Endothelial cell (in vitro differentiated cells): ENCODE data around the gene BBLN. TPM values are rescaled to one million over a fixed set of nuclear protein-coding genes. Genes with fewer than 3 reads are reported as not detected.
"Not testable (repeated sequence)": the region's sequence is repeated elsewhere in the genome, so short reads cannot be mapped to it uniquely, and the experiment has no call there.

Source experiments
- DNase-seq: peaks from one replicate; pipeline ENCODE4 v3.0.0; 2021; ENCODE audit warnings: low spot score
- H3K27ac Mint-ChIP-seq: one replicate; pipeline ENCODE4 v1.8.0; 2021; ENCODE audit warnings: mixed read lengths, inconsistent platforms; ENCODE audit not compliant: unreplicated experiment
- H3K27me3 Mint-ChIP-seq: one replicate; pipeline ENCODE4 v1.8.0; 2021; ENCODE audit warnings: mild to moderate bottlenecking, moderate library complexity, mixed read lengths, inconsistent platforms; ENCODE audit not compliant: unreplicated experiment
- H3K36me3 Mint-ChIP-seq: one replicate; pipeline ENCODE4 v1.8.0; 2021; ENCODE audit warnings: mild to moderate bottlenecking, low read depth, mixed read lengths, inconsistent platforms; ENCODE audit not compliant: unreplicated experiment
- H3K4me1 Mint-ChIP-seq: one replicate; pipeline ENCODE4 v1.8.0; 2021; ENCODE audit warnings: mild to moderate bottlenecking, mixed read lengths, inconsistent platforms; ENCODE audit not compliant: unreplicated experiment
- H3K4me3 Mint-ChIP-seq: one replicate; pipeline ENCODE4 v1.8.0; 2021; ENCODE audit warnings: mild to moderate bottlenecking, mixed read lengths, inconsistent platforms; ENCODE audit not compliant: unreplicated experiment
- H3K9me3 Mint-ChIP-seq: one replicate; pipeline ENCODE4 v1.8.0; 2021; ENCODE audit warnings: mixed read lengths, inconsistent platforms; ENCODE audit not compliant: unreplicated experiment
- total RNA-seq: library from RNA; stranded (reverse); fragmentation: NEBNext Ultra II Directional; extraction: Animal tissue kit (Norgen Biotek cat#: 25700); gene quantifications from one replicate; pipeline ENCODE4 v1.2.1, GENCODE V29; 2021; ENCODE audit not compliant: unreplicated experiment
- TF ChIP-seq, protein P1 (sequence below): fragments of 200-600 bp; sonication (generic); IDR thresholded peaks from one replicate; pipeline ENCODE4 v1.5.0; 2021; ENCODE audit warnings: antibody characterized with exemption; ENCODE audit not compliant: unreplicated experiment

BBLN gene
- total RNA-seq, 1 donor from 2014 or later, result 62.1 TPM

DNA sequence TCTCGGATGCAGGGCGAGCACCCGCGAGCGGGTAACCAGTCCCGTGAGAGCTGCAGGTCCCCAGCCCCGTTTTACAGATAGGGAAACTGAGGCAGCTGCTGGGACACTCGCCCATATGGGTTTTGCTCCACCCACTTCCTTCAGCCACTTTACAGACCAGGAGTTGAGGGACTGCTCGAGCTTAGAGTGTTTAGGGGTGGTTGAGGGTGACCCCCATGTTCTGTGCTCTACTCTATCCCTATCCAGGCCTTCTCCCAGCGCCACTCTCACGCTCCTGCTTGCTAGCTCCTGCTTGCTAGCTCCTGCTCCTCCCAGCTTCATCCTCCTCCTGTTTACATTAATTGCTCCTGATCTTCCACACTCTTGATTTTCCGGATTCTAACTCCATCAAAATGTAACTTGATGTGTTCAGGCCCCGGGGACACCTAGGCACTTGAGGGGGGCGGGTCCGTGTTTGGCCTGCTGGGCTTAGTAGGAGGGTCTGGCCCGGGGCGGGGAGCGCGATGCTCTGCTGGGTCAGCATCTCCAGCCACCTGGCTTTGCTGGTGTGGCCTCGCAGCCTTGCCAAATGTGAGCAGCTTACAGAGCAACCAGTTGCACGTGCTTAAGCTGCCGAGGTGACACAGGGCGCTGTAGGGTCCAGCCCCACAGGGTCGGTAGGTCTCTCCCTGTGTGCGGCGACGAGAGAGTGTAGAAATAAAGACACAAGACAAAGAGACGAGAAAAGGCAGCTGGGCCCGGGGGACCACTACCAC is 31.1 kb upstream of the BBLN start:
- peaks cover 6% of the 10 kb centered on the region for H3K27me3 Mint-ChIP-seq
- H3K9me3 Mint-ChIP-seq, result peaks cover 8% of the 10 kb centered on the region
- peaks cover 16% of the 10 kb centered on the region for H3K4me1 Mint-ChIP-seq
- peak overlapping the region; percentile 90 for H3K4me3 Mint-ChIP-seq
- peaks cover 3% of the 10 kb centered on the region for H3K36me3 Mint-ChIP-seq
- H3K27ac Mint-ChIP-seq, result no peak overlapping the region
- DNase-seq, result no peak
- TF ChIP-seq, protein P1, sequence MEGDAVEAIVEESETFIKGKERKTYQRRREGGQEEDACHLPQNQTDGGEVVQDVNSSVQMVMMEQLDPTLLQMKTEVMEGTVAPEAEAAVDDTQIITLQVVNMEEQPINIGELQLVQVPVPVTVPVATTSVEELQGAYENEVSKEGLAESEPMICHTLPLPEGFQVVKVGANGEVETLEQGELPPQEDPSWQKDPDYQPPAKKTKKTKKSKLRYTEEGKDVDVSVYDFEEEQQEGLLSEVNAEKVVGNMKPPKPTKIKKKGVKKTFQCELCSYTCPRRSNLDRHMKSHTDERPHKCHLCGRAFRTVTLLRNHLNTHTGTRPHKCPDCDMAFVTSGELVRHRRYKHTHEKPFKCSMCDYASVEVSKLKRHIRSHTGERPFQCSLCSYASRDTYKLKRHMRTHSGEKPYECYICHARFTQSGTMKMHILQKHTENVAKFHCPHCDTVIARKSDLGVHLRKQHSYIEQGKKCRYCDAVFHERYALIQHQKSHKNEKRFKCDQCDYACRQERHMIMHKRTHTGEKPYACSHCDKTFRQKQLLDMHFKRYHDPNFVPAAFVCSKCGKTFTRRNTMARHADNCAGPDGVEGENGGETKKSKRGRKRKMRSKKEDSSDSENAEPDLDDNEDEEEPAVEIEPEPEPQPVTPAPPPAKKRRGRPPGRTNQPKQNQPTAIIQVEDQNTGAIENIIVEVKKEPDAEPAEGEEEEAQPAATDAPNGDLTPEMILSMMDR, result no peak

DNA sequence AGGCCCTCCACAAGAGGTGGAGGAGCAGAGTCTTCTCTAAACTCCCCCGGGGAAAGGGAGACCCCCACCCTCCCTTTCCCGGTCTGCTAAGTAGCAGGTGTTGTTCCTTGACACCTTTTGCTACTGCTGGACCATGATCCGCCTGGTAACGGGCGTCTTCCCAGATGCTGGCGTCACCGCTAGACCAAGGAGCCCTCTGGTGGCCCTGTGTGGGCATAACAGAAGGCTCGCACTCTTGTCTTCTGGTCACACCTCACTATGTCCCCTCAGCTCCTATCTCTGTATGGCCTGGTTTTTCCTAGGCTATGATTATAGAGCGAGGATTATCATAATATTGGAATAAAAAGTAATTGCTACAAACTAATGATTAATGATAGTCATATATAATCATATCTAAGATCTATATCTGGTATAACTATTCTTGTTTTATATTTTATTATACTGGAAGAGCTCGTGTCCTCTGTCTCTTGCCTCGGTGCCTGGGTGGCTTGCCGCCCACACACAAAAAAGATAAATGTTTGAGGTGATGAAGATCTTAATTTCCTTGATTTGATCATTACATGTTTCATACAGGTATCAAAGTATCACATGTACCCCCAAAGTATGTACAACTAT is 30.0 kb upstream of the BBLN start:
- not testable (repeated sequence) for H3K36me3 Mint-ChIP-seq, H3K4me3 Mint-ChIP-seq, H3K27ac Mint-ChIP-seq, H3K27me3 Mint-ChIP-seq, H3K9me3 Mint-ChIP-seq
- peaks cover 11% of the 10 kb centered on the region for H3K4me1 Mint-ChIP-seq
- TF ChIP-seq, protein P1, result peak; percentile 23
- DNase-seq, result peak; percentile 67

DNA sequence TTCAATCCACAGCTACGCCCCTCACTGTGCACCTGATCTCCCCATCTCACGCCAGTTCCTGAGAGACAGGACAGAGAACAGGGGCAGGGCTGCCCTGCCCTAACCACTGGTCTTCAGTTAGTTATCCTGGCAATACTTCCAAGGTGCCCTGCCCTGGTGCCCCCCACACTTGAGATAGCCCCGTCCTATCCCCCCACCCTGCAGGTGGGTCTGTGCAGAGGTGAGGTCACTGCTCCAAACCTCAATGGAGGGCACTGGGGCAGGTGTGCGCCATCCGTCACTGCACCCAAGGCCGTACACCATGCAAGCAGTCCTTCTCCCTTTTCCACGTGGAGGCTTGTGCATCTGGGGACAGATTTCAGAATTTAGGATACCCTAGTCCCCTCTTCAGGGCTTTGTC is 29.4 kb upstream of the BBLN start:
- not testable (repeated sequence) for H3K27ac Mint-ChIP-seq, H3K9me3 Mint-ChIP-seq, H3K4me3 Mint-ChIP-seq, DNase-seq, H3K36me3 Mint-ChIP-seq, H3K4me1 Mint-ChIP-seq, H3K27me3 Mint-ChIP-seq

DNA sequence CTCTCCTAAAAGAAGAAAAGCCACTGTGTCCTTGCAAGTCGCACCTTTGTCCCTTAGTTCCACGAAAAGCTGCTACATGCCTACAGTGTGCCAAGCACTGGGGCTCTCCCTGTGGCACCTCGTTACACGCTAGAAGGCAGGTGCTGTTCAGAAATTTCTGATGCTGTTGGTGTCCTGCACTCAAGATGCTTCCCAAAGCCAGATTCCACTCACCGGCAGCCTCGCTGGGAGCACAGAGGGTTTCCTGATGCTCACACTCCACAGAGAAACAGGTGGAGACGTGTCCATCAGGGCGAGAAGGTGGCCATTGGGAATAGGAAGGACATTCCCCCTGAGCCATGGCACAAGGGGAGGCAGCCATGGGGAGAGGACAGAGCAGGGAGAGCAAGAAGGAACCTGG is 28.7 kb upstream of the BBLN start:
- H3K4me3 Mint-ChIP-seq, H3K27ac Mint-ChIP-seq, H3K9me3 Mint-ChIP-seq, H3K4me1 Mint-ChIP-seq, DNase-seq, H3K36me3 Mint-ChIP-seq, H3K27me3 Mint-ChIP-seq: not testable (repeated sequence)

DNA sequence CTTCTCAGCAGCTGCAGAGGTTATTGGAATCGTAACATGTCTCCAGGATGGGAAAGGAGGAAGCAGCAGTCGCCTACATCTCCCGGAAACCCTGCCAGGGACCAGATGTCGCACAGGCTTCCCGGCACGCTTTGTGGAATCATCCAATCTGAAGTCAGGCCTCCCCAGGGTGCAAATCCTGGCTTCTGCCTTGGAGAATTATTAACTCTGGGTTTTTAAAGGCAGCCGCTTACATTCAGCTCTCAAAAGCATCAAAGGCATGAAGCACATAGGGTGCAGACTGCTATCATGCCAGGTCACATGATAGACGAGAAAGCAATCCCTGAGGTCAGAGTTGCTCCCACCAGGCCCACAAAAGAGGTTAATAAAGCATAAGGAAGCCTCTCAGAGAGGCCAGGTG is 27.9 kb upstream of the BBLN start:
- not testable (repeated sequence) for H3K4me3 Mint-ChIP-seq, DNase-seq, H3K27ac Mint-ChIP-seq, H3K27me3 Mint-ChIP-seq, H3K36me3 Mint-ChIP-seq, H3K4me1 Mint-ChIP-seq, H3K9me3 Mint-ChIP-seq

DNA sequence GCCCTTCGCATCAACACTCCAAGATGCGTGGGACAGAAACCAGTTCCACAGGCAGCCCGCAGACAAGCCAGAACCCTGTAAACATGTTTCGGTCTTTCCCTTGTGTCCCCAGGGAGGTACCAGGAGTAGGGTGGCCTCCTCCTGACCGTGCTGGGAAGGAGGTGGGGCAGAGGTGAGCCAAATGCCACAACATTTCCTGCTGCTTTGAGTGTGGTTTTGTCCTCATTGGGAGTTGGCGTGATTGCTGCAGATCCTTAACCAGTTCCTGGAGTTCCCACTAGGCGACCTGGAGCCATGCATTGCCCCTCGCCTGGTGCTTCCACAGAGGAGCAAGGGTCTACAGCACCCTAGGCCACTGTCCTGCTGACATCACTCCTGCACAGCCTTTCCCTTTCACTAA is 24.5 kb upstream of the BBLN start:
- H3K27ac Mint-ChIP-seq, H3K36me3 Mint-ChIP-seq, H3K9me3 Mint-ChIP-seq, H3K4me1 Mint-ChIP-seq, H3K27me3 Mint-ChIP-seq, H3K4me3 Mint-ChIP-seq, DNase-seq: not testable (repeated sequence)
